Breast epithelium (tissue), 4 donors: ENCODE data around the gene LMAN2. TPM values are rescaled to one million over a fixed set of nuclear protein-coding genes. Genes with fewer than 3 reads are reported as not detected.

ENCODE experiments used
- DNase-seq, 2 donors: peaks; one replicate each; pipeline ENCODE4 v3.0.0-alpha.2; 2019; ENCODE audit warnings: low spot score in 2 of 2
- H3K27ac ChIP-seq, 2 donors: fragments of 200-600 bp; sonication (generic) in 1 of 2; one replicate each; pipeline ENCODE4 v1.5.1; 2016 to 2019; ENCODE audit warnings: mild to moderate bottlenecking in 1 of 2
- H3K27me3 ChIP-seq, 2 donors: fragments of 200-600 bp; sonication (generic) in 1 of 2; one replicate each; pipeline versions ENCODE4 v1.5.1 to v1.6.0; 2017 to 2019; ENCODE audit warnings: control low read depth in 1 of 2, mild to moderate bottlenecking in 1 of 2
- H3K36me3 ChIP-seq: fragments of 200-600 bp; one replicate; pipeline ENCODE4 v1.5.1; 2019
- H3K4me1 ChIP-seq, 2 donors: fragments of 200-600 bp; sonication (generic); one replicate each; pipeline ENCODE4 v1.5.1; 2016 to 2019; ENCODE audit warnings: control low read depth in 1 of 2
- H3K4me3 ChIP-seq, 3 donors: fragments of 200-600 bp; sonication (generic); 1 replicate in 2 of 3; 2 replicates in 1 of 3; pipeline ENCODE4 v1.5.1; 2016 to 2019; ENCODE audit warnings: mild to moderate bottlenecking in 3 of 3, moderate library complexity in 2 of 3
- H3K9me3 ChIP-seq, 2 donors: fragments of 200-600 bp; sonication (generic) in 1 of 2; one replicate each; pipeline ENCODE4 v1.5.1; 2016 to 2019; ENCODE audit warnings: control low read depth in 1 of 2
- POLR2A ChIP-seq: fragments of 450-650 bp; IDR thresholded peaks from one replicate; pipeline ENCODE4 v1.6.1; 2016; ENCODE audit warnings: antibody characterized with exemption, mild to moderate bottlenecking, moderate library complexity
- POLR2AphosphoS5 ChIP-seq, 3 donors: sonication (generic); formaldehyde crosslinking; IDR thresholded peaks; one replicate each; pipeline ENCODE4 v1.6.1; 2017; ENCODE audit warnings: antibody characterized with exemption in 3 of 3
- intact Hi-C: fragments of 100-400 bp; cut with DNase I; formaldehyde crosslinking; loops from one replicate; pipeline ENCODE4 v1.15.1; 2023; ENCODE audit warnings: low total_unique reads
- total RNA-seq, 3 donors: library from RNA; depleted of rRNA; stranded (reverse); fragments of >200 nt; gene quantifications; one replicate each; pipeline ENCODE4 v1.1.0, GENCODE V29; 2016
- TF ChIP-seq, protein P1 (sequence below), 3 donors: fragments of 450-650 bp; IDR thresholded peaks; one replicate each; pipeline ENCODE4 v1.5.1; 2016 to 2017; ENCODE audit warnings: antibody characterized with exemption in 3 of 3, mild to moderate bottlenecking in 3 of 3, moderate library complexity in 3 of 3

The LMAN2 gene
- total RNA-seq, 3 donors from 2014 or later, result 139 to 188 (median 170) TPM

DNA sequence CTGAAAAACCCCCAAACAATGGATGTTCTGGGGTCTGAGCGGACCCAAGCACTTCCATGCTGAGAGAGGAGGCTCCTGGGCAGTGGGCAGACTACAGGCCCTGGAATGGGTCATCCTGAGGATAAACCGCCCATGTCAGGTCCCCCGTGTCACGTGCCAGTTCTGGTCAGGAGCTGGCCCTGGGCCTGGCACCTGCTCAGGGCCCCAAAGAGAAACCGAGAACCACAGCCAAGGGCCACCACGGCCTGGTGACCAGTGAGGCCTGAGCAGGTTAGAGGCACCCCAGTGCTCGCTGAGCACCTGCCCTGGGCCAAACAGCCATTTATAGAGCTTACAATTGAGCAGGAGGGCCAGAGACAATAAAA is 15.8 kb downstream of the LMAN2 start:
- Histone ChIP-seq H3K27me3 (no peaks in the 10 kb centered on the region), H3K4me3 (no peak overlapping the region), H3K27ac (no peak overlapping the region), H3K4me1 (peaks cover 0 to 9% of the 10 kb centered on the region in 2 donors), H3K36me3 (peaks cover 20% of the 10 kb centered on the region), H3K9me3 (no peaks in the 10 kb centered on the region)
- intact Hi-C loops, result no loop called here
- TF ChIP-seq POLR2A, result no peak
- TF ChIP-seq POLR2AphosphoS5 (IDR thresholded peaks at IDR 0.05), result no peak
- TF ChIP-seq, protein P1, sequence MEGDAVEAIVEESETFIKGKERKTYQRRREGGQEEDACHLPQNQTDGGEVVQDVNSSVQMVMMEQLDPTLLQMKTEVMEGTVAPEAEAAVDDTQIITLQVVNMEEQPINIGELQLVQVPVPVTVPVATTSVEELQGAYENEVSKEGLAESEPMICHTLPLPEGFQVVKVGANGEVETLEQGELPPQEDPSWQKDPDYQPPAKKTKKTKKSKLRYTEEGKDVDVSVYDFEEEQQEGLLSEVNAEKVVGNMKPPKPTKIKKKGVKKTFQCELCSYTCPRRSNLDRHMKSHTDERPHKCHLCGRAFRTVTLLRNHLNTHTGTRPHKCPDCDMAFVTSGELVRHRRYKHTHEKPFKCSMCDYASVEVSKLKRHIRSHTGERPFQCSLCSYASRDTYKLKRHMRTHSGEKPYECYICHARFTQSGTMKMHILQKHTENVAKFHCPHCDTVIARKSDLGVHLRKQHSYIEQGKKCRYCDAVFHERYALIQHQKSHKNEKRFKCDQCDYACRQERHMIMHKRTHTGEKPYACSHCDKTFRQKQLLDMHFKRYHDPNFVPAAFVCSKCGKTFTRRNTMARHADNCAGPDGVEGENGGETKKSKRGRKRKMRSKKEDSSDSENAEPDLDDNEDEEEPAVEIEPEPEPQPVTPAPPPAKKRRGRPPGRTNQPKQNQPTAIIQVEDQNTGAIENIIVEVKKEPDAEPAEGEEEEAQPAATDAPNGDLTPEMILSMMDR (IDR thresholded peaks at IDR 0.05), result no peak
- no peak for DNase-seq

DNA sequence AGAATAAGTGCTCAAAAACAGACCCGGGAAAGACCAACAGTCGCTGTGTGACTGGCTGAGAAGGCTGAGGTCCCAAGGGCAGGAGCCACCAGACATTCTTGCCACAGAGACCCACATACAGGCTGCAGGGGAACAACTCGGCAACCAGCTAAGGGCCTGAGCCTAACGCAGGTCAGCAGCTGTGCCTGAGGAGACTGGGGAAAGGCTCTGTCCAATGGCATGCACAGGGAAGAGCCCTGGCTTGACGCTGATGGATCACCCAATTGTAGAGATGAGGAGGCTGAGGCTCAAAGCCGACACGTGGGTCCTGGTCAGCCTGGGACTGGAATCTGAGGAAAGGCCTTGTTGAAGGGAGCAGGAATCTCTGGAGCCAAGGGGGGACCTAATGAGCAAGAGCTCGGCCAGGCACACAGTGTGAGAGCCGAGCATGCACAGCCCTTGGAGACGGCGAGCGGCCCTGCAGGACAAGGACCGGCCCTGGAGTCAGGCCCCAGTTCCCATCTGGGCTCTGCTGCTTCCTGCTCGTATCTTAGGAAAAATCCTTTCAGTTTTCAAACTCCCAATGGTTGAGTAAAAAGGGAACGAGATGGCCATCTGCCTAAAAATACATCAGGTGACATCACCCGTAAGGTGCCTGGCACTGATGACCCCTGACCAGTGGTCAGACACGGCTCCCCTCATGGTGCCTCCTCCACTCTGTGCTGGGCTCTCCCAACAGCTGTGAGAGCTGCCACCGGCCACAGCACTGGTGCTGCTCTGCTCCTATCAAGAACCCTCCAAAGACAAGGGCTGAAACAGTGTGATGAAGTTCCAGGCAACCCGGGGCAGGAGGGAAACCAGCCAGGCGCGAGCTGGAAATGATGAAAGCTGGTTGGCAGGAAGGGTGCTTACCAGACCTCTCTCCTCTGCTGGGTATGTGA is 16.4 kb downstream of the LMAN2 start:
- Histone ChIP-seq H3K27me3 (no peaks in the 10 kb centered on the region), H3K27ac (no peak overlapping the region), H3K4me3 (no peak overlapping the region), H3K36me3 (peaks cover 20% of the 10 kb centered on the region), H3K9me3 (no peaks in the 10 kb centered on the region), H3K4me1 (peaks cover 0 to 9% of the 10 kb centered on the region in 2 donors)
- intact Hi-C loops, result no loop called here
- no peak for TF ChIP-seq POLR2AphosphoS5 (IDR thresholded peaks at IDR 0.05)
- no peak for TF ChIP-seq POLR2A
- TF ChIP-seq, protein P1 (IDR thresholded peaks at IDR 0.05), result no peak
- no peak for DNase-seq

DNA sequence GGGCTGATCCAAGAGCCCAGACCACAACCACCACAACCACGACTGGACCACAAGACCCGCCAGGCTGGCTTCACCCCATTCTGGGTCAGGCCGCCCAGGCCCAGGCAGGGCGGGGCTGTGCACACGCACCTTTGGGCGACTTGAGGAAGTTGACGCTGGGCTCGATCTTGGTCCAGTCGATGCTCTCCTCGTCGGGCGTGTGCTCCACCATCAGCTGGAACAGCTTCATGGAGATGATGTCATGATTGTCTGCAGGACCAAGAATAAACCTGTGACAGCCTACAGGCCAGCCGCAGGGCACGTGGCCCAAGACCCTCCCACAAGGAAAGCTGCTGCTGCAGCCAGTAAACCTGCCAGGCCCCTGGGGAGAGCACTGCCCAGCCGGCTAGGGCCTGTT is 17.3 kb downstream of the LMAN2 start:
- Histone ChIP-seq H3K36me3 (peaks cover 20% of the 10 kb centered on the region), H3K27me3 (no peaks in the 10 kb centered on the region), H3K4me3 (no peak overlapping the region), H3K9me3 (no peaks in the 10 kb centered on the region), H3K27ac (no peak overlapping the region), H3K4me1 (peaks cover 0 to 9% of the 10 kb centered on the region in 2 donors)
- TF ChIP-seq POLR2AphosphoS5 (IDR thresholded peaks at IDR 0.05) (no peak), POLR2A (no peak)
- TF ChIP-seq, protein P1 (IDR thresholded peaks at IDR 0.05), result no peak
- intact Hi-C loops, result no loop called here
- DNase-seq, result no peak

DNA sequence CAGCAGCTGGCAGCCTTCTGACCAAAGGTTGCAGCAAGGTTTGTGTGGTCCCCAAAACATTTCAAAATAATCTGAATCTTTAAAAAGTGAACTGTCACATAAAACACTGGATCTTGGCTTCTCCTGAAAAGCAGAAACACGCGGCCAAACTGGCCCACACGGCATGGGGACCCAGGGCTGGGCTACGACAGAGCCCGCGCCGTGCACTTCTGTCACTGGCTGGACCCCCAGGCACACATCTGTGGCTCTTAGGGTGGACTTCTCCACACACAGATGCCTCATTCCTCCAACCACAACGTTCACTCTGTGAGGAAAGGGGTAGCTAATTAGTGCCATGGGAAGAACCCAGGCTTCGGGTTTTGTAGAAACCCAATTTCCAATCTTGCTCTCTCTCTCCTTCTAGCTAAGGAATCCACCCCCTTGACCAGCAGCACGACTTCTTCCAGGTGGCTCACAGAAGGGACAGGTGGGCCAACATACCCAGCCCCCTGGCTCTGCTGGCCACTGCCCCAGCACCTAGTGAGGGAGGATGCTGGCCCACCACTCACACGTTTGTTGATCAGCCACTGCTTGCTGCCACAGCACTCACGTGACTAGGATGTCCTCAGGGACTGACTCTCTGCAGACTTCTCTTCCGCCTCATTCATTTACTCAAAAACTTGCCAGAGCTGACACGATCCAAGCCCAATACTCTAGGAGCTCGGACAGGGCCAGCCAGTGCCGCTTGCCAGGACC is 17.9 kb downstream of the LMAN2 start:
- H3K4me1 ChIP-seq, result peaks cover 0 to 7% of the 10 kb centered on the region in 2 donors
- TF ChIP-seq, protein P1 (IDR thresholded peaks at IDR 0.05), result no peak
- TF ChIP-seq POLR2A, result no peak
- no peak for TF ChIP-seq POLR2AphosphoS5 (IDR thresholded peaks at IDR 0.05)
- H3K4me3 ChIP-seq, result no peak overlapping the region
- H3K27ac ChIP-seq, result peak overlapping the region in 1 of 2 donors; percentile 10
- no peak for DNase-seq
- intact Hi-C loops, result no loop called here
- no peaks in the 10 kb centered on the region for H3K27me3 ChIP-seq
- H3K9me3 ChIP-seq, result no peaks in the 10 kb centered on the region
- H3K36me3 ChIP-seq, result peaks cover 20% of the 10 kb centered on the region

DNA sequence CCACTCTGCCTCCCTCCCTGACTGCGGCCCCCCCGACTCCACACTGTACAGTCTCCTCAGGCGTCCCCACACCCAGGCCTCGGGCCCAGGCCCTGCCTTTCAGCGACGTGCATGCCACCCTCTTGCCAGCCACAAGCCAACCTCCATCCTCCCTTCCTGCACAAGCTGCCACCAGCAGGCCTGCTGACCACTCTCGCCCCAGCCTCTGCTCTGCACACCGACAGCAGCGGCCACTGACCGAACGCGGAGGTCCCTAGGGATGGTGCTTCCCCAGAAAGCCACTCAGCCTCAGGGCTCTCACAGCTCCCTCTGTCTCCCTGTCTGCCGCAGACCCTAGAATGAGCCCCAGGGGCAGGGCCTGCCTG is 18.6 kb downstream of the LMAN2 start:
- no peak for DNase-seq
- Histone ChIP-seq H3K4me1 (no peaks in the 10 kb centered on the region), H3K27me3 (no peaks in the 10 kb centered on the region), H3K9me3 (no peaks in the 10 kb centered on the region), H3K27ac (no peak overlapping the region), H3K36me3 (peaks cover 20% of the 10 kb centered on the region), H3K4me3 (no peak overlapping the region)
- no peak for TF ChIP-seq POLR2AphosphoS5 (IDR thresholded peaks at IDR 0.05)
- TF ChIP-seq POLR2A, result no peak
- TF ChIP-seq, protein P1 (IDR thresholded peaks at IDR 0.05), result no peak
- intact Hi-C loops, result no loop called here
